Brain pericyte (primary cell): Measurements from ENCODE around the gene TM9SF4.
"Not testable (repeated sequence)": the region's sequence is repeated elsewhere in the genome, so short reads cannot be mapped to it uniquely, and the experiment has no call there.

ENCODE experiments used
- DNase-seq: peaks from one replicate; pipeline ENCODE4 v3.0.0-alpha.2; 2012; ENCODE audit warnings: low read depth, low spot score

The TM9SF4 gene

GRCh38 chr20:32155017-32155981 lies 45.8 kb downstream of the TM9SF4 start:
- DNase-seq, result no peak

- no peak for DNase-seq
These were observed 48.1 kb downstream of the TM9SF4 start for GRCh38 chr20:32157611-32158010.

- DNase-seq, result no peak
These were observed 48.8 kb downstream of the TM9SF4 start for GRCh38 chr20:32158351-32158750.

GRCh38 chr20:32158943-32159660 lies 49.6 kb downstream of the TM9SF4 start:
- DNase-seq, result no peak

GRCh38 chr20:32159766-32160221 lies 50.3 kb downstream of the TM9SF4 start:
- DNase-seq, result no peak

- no peak for DNase-seq
These were observed 50.8 kb downstream of the TM9SF4 start for GRCh38 chr20:32160341-32160740.

GRCh38 chr20:32162351-32162750 lies 52.8 kb downstream of the TM9SF4 start:
- no peak for DNase-seq

- no peak for DNase-seq
These were observed 54.4 kb downstream of the TM9SF4 start for GRCh38 chr20:32163951-32164350.

- no peak for DNase-seq
These were observed 55.6 kb downstream of the TM9SF4 start for GRCh38 chr20:32164984-32165735.

- DNase-seq, result no peak
These were observed 56.5 kb downstream of the TM9SF4 start for GRCh38 chr20:32165836-32166545.

GRCh38 chr20:32167552-32167951 lies 58.0 kb downstream of the TM9SF4 start:
- DNase-seq, result no peak

GRCh38 chr20:32168184-32168910 lies 58.8 kb downstream of the TM9SF4 start:
- no peak for DNase-seq

- not testable (repeated sequence) for DNase-seq
These were observed 68.2 kb downstream of the TM9SF4 start for GRCh38 chr20:32177696-32178095.

GRCh38 chr20:32179515-32179914 lies 70.0 kb downstream of the TM9SF4 start:
- DNase-seq, result no peak

- DNase-seq, result no peak
These were observed 70.4 kb downstream of the TM9SF4 start for GRCh38 chr20:32179934-32180333.

- no peak for DNase-seq
These were observed 72.1 kb downstream of the TM9SF4 start for GRCh38 chr20:32181606-32182005.

- DNase-seq, result no peak
These were observed 74.6 kb downstream of the TM9SF4 start for GRCh38 chr20:32183947-32184635.

GRCh38 chr20:32184961-32185603 lies 75.6 kb downstream of the TM9SF4 start:
- DNase-seq, result no peak

- DNase-seq, result no peak
These were observed 77.0 kb downstream of the TM9SF4 start for GRCh38 chr20:32186506-32186905.
